Kidney (tissue), 22 donors: ENCODE data around the gene IPO11. TPM values are rescaled to one million over a fixed set of nuclear protein-coding genes. Genes with fewer than 3 reads are reported as not detected.

Experiments used
- DNase-seq, 5 donors: peaks; one replicate each; pipeline ENCODE4 v3.0.0-alpha.2; 2013 to 2020
- FAIRE-seq: peaks from 2 replicates; lab custom pipeline; 2012; peaks lifted over from hg19 to GRCh38; lab: Jason Lieb, UNC
- H3K27ac ChIP-seq, 2 donors: one replicate each; pipeline ENCODE4 v1.7.0; 2013; ENCODE audit warnings: low read depth in 2 of 2, low read length in 2 of 2, inconsistent platforms in 1 of 2
- H3K27me3 ChIP-seq: one replicate; pipeline ENCODE4 v1.7.1; 2013; ENCODE audit warnings: low read length, inconsistent platforms; ENCODE audit not compliant: control insufficient read depth, insufficient read depth
- H3K36me3 ChIP-seq, 3 donors: one replicate each; pipeline versions ENCODE4 v1.7.0 to v1.7.1; 2013; ENCODE audit warnings: low read length in 3 of 3, control low read depth in 1 of 3, inconsistent platforms in 1 of 3; ENCODE audit not compliant: insufficient read depth in 3 of 3, control insufficient read depth in 2 of 3
- H3K4me1 ChIP-seq, 3 donors: one replicate each; pipeline versions ENCODE4 v1.7.0 to v1.7.1; 2013; ENCODE audit warnings: low read length in 3 of 3, inconsistent platforms in 1 of 3, low read depth in 1 of 3; ENCODE audit not compliant: control insufficient read depth in 2 of 3, insufficient read depth in 2 of 3
- H3K4me3 ChIP-seq, 3 donors: one replicate each; pipeline versions ENCODE4 v1.7.0 to v1.8.1; 2013; ENCODE audit warnings: low read length in 3 of 3, control low read depth in 1 of 3, inconsistent platforms in 1 of 3
- H3K9ac ChIP-seq, 3 donors: one replicate each; pipeline versions ENCODE4 v1.7.0 to v1.7.1; 2013; ENCODE audit warnings: low read length in 3 of 3, control low read depth in 1 of 3, inconsistent platforms in 1 of 3
- H3K9me3 ChIP-seq, 3 donors: one replicate each; pipeline versions ENCODE4 v1.7.0 to v1.7.1; 2013; ENCODE audit warnings: low read length in 3 of 3, control low read depth in 1 of 3, inconsistent platforms in 1 of 3; ENCODE audit not compliant: control insufficient read depth in 2 of 3, insufficient read depth in 1 of 3
- intact Hi-C: fragments of 100-400 bp; cut with DNase I; formaldehyde crosslinking; loops from one replicate; pipeline ENCODE4 v1.11.1; 2022
- long read RNA-seq, 10 donors: library from polyadenylated mRNA in 1 of 10; unstranded in 1 of 10; transcript quantifications; one replicate each; pipeline ENCODE4 v2.0.0 and lab custom pipeline, GENCODE V29; 2021 to 2026
- polyA plus RNA-seq: library from polyadenylated mRNA; stranded (reverse); fragments of 350-450 nt; fragmentation: Illumina TruSeq; extraction: RNeasy Lipid Tissue Mini Kit (QIAGEN cat#74804); gene quantifications from one replicate; pipeline ENCODE4 v1.2.3, GENCODE V29; 2014; ENCODE audit warnings: low read depth, low replicate concordance; ENCODE audit not compliant: insufficient read depth
- total RNA-seq: library from RNA; stranded (reverse); fragmentation: NEBNext Ultra II Directional; extraction: Animal tissue kit (Norgen Biotek cat#: 25700); gene quantifications from one replicate; pipeline ENCODE4 v1.2.1, GENCODE V29; 2021
- TF ChIP-seq, protein P1 (sequence below): IDR thresholded peaks from 3 replicates; pipeline ENCODE4 v1.5.1; 2012; ENCODE audit warnings: mild to moderate bottlenecking, moderate library complexity, borderline replicate concordance; ENCODE audit not compliant: insufficient read depth; ENCODE audit errors: extremely low read depth
- donor health status: control.
- donor health status: control.
- donor health status: control.
- donor health status: control.
- donor health status: control.
- donor health status: DM: yes; HTN: yes; CAD: no.
- donor health status: Normal renal cell carcinoma (clear cell type).

The IPO11 gene
- total RNA-seq (36.1 TPM), polyA plus RNA-seq (18.5 TPM)
- long read RNA-seq, donor 1, partial matches to known transcripts, result 0 of 1 reads
- long read RNA-seq, donor 1, other reads (novel, unspliced or antisense), result 0 of 1 reads
- long read RNA-seq, donor 2, full-length matches to known transcripts, result 5 of 21 reads
- long read RNA-seq, donor 2, partial matches to known transcripts, result 16 of 21 reads
- long read RNA-seq, donor 2, other reads (novel, unspliced or antisense), result 0 of 21 reads
- long read RNA-seq, donor 3, transcript IPO11-203 (4 exons, 1,725 nt), result major isoform, 9 of 9 reads
- long read RNA-seq, donor 3, partial matches to known transcripts, result 0 of 9 reads
- long read RNA-seq, donor 3, other reads (novel, unspliced or antisense), result 0 of 9 reads
- long read RNA-seq, donor 4, partial matches to known transcripts, result 0 of 2 reads
- long read RNA-seq, donor 4, other reads (novel, unspliced or antisense), result 0 of 2 reads
- long read RNA-seq, donor 5, result 0 reads
- long read RNA-seq, donor 6, full-length matches to known transcripts, result 8 of 22 reads
- long read RNA-seq, donor 6, partial matches to known transcripts, result 14 of 22 reads
- long read RNA-seq, donor 6, other reads (novel, unspliced or antisense), result 0 of 22 reads
- long read RNA-seq, donor 7, full-length matches to known transcripts, result 6 of 13 reads
- long read RNA-seq, donor 7, partial matches to known transcripts, result 1 of 13 reads
- long read RNA-seq, donor 7, other reads (novel, unspliced or antisense), result 6 of 13 reads
- long read RNA-seq, donor 8, partial matches to known transcripts, result 0 of 3 reads
- long read RNA-seq, donor 8, other reads (novel, unspliced or antisense), result 0 of 3 reads
- long read RNA-seq, donor 9, full-length matches to known transcripts, result 3 of 3 reads
- long read RNA-seq, donor 9, partial matches to known transcripts, result 0 of 3 reads
- long read RNA-seq, donor 9, other reads (novel, unspliced or antisense), result 0 of 3 reads
- long read RNA-seq, donor 10, full-length matches to known transcripts, result 6 of 6 reads
- long read RNA-seq, donor 10, partial matches to known transcripts, result 0 of 6 reads
- long read RNA-seq, donor 10, other reads (novel, unspliced or antisense), result 0 of 6 reads

DNA sequence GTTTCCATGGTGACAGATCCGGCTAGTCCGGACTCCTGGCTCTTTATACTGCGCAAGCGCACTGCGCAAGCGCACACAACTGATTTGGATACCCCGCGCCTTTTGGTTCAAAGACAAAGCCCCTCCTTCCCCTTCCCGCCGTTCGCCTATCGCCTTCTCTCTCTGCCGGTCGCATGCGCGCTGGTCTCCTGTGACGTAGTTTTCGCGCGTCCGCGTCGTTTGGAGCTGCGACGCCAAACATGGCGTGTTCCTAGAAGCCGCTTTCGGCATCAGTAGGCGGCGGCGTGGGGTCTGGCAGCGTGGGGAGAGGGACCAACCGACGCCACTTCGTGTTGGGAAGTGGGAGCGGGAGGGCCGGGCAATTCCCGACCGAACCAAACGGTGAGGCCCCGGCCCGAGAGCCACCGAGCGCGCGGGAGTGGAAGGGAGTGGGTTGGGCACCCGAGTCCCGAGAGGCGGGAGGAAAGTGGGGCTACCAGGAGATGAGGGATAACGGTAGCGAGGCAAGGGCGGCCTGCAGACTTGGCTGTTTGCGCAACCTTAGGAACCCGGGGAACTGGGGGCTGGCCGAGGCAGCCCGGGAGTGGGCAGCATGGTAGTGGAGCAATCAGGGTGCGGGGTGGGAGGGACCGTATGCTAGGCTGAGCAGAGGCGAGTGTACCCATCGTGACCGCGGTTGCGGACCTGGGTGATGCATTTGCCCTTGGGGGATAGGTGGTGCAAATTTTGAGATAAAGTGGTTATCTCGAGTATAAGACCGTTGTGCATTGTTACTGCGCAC, at the start of gene IPO11:
Gene IPO11 (plus strand): TSS at position 215 of the 781 bp plus-strand sequence. CDS start 24,517 bp downstream, outside the sequence.
- Histone ChIP-seq H3K36me3 (no peaks in the 10 kb centered on the region), H3K27me3 (no peaks in the 10 kb centered on the region), H3K9me3 (no peaks in the 10 kb centered on the region), H3K27ac (no peak within 1 kb of the TSS), H3K4me3 (peak within 1 kb of the TSS; percentile 93 to 97 (median 97)), H3K9ac (peak within 1 kb of the TSS; percentile 78 to 90 (median 85)), H3K4me1 (peaks cover 0 to 6% (median 3%) of the 10 kb centered on the region in 3 donors)
- intact Hi-C loops, result no loop called here
- peak; percentile 99 to 100 (median 99) for DNase-seq
- peak; percentile 97 for FAIRE-seq
- TF ChIP-seq, protein P1, sequence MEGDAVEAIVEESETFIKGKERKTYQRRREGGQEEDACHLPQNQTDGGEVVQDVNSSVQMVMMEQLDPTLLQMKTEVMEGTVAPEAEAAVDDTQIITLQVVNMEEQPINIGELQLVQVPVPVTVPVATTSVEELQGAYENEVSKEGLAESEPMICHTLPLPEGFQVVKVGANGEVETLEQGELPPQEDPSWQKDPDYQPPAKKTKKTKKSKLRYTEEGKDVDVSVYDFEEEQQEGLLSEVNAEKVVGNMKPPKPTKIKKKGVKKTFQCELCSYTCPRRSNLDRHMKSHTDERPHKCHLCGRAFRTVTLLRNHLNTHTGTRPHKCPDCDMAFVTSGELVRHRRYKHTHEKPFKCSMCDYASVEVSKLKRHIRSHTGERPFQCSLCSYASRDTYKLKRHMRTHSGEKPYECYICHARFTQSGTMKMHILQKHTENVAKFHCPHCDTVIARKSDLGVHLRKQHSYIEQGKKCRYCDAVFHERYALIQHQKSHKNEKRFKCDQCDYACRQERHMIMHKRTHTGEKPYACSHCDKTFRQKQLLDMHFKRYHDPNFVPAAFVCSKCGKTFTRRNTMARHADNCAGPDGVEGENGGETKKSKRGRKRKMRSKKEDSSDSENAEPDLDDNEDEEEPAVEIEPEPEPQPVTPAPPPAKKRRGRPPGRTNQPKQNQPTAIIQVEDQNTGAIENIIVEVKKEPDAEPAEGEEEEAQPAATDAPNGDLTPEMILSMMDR, result no peak

DNA sequence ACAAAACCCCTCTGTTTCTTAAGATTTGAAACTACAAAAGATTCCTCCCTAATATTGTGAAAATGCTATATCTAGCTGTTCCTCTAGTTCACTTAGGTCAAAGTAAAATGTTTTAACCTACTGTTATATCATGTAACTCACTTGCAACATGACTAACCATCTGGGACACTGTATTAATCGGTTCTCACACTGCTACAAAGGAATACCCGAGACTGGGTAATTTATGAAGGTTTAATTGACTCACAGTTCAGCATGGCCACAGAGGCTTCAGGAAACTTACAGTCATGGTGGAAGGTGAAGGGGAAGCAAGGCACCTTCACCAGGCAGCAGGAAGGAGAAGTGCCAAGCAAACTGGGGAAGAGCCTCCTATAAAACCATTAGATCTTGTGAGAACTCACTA, 43.5 kb upstream of the IPO11 start:
- TF ChIP-seq, protein P1, result no peak
- no peaks in the 10 kb centered on the region for H3K4me1 ChIP-seq
- peaks cover 2 to 11% (median 7%) of the 10 kb centered on the region in 3 donors for H3K36me3 ChIP-seq
- H3K9ac ChIP-seq, result no peak overlapping the region
- intact Hi-C loops, result no loop called here
- no peak for FAIRE-seq
- no peaks in the 10 kb centered on the region for H3K27me3 ChIP-seq
- H3K4me3 ChIP-seq, result no peak overlapping the region
- DNase-seq, result no peak
- H3K9me3 ChIP-seq, result no peaks in the 10 kb centered on the region
- H3K27ac ChIP-seq, result no peak overlapping the region

DNA sequence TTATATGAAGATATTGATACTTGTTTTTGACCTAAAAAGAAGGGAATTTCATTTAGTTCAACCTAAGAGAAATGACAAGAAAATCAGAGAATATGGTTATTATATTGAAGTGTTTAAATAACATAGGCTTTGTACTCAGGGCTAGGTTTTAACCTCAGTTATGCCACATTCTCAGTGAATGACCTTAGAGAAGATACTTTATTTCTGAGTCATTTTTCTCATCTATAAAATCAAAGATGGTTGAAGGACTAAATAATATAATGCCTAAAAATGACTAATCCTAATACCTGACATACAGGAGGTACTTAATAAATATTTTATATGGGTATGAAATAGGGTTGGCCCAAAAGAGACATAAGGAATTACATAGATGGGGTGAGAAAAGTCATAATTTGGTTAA, 41.2 kb upstream of the IPO11 start:
- intact Hi-C loops, result no loop called here
- Histone ChIP-seq H3K27ac (no peak overlapping the region), H3K4me3 (no peak overlapping the region), H3K9ac (no peak overlapping the region), H3K27me3 (no peaks in the 10 kb centered on the region), H3K4me1 (no peaks in the 10 kb centered on the region), H3K36me3 (peaks cover 4 to 9% (median 9%) of the 10 kb centered on the region in 3 donors), H3K9me3 (no peaks in the 10 kb centered on the region)
- FAIRE-seq, result no peak
- DNase-seq, result no peak
- TF ChIP-seq, protein P1, result no peak
